ENCODE measurements around the gene CSRNP3.

CSRNP3 gene

GRCh38 chr2:165594231-165594934 lies 124.9 kb downstream of the CSRNP3 start:
- DNase-seq, result no peak

GRCh38 chr2:165594935-165595255 lies 125.4 kb downstream of the CSRNP3 start:
- no peak for DNase-seq

GRCh38 chr2:165596788-165597187 lies 127.3 kb downstream of the CSRNP3 start:
- DNase-seq, result no peak

GRCh38 chr2:165601065-165601830 lies 131.8 kb downstream of the CSRNP3 start:
- no peak for DNase-seq

GRCh38 chr2:165601928-165602521 lies 132.5 kb downstream of the CSRNP3 start:
- DNase-seq, result no peak

GRCh38 chr2:165609672-165610071 lies 140.2 kb downstream of the CSRNP3 start:
- DNase-seq, result no peak

GRCh38 chr2:165610591-165611029 lies 141.1 kb downstream of the CSRNP3 start:
- DNase-seq, result no peak

GRCh38 chr2:165617741-165618481 lies 148.4 kb downstream of the CSRNP3 start:
- no peak for DNase-seq

- no peak for DNase-seq
Observed at GRCh38 chr2:165618806-165619205, 149.3 kb downstream of the CSRNP3 start.

GRCh38 chr2:165621086-165621560 lies 151.6 kb downstream of the CSRNP3 start:
- no peak for DNase-seq

- DNase-seq, result no peak
Observed at GRCh38 chr2:165623161-165623560, 153.7 kb downstream of the CSRNP3 start.

- DNase-seq, result no peak
Observed at GRCh38 chr2:165623783-165624469, 154.4 kb downstream of the CSRNP3 start.

- no peak for DNase-seq
Observed at GRCh38 chr2:165624470-165624800, 154.9 kb downstream of the CSRNP3 start.

GRCh38 chr2:165627470-165627869 lies 158.0 kb downstream of the CSRNP3 start:
- DNase-seq, result no peak

GRCh38 chr2:165629776-165630175 lies 160.3 kb downstream of the CSRNP3 start:
- DNase-seq, result no peak

- no peak for DNase-seq
Observed at GRCh38 chr2:165630236-165630635, 160.7 kb downstream of the CSRNP3 start.

GRCh38 chr2:165631089-165631488 lies 161.6 kb downstream of the CSRNP3 start:
- no peak for DNase-seq

GRCh38 chr2:165632594-165632993 lies 163.1 kb downstream of the CSRNP3 start:
- no peak for DNase-seq

GRCh38 chr2:165633431-165633830 lies 163.9 kb downstream of the CSRNP3 start:
- DNase-seq, result no peak

GRCh38 chr2:165634282-165634681 lies 164.8 kb downstream of the CSRNP3 start:
- DNase-seq, result no peak

GRCh38 chr2:165634855-165635254 lies 165.4 kb downstream of the CSRNP3 start:
- no peak for DNase-seq

- DNase-seq, result no peak
Observed at GRCh38 chr2:165635532-165635931, 166.0 kb downstream of the CSRNP3 start.

GRCh38 chr2:165636959-165637358 lies 167.5 kb downstream of the CSRNP3 start:
- no peak for DNase-seq
